Activated gamma-delta T cell treated with anti-CD3 and anti-CD28 coated beads, Interleukin-2, amount 50 U/mL, for 16 hours (primary cell): ENCODE results near the gene NDUFA11.

ENCODE experiments used
- DNase-seq: peaks from one replicate; pipeline ENCODE4 v3.0.0-alpha.2; 2020; ENCODE audit warnings: low read depth

Gene NDUFA11

DNA sequence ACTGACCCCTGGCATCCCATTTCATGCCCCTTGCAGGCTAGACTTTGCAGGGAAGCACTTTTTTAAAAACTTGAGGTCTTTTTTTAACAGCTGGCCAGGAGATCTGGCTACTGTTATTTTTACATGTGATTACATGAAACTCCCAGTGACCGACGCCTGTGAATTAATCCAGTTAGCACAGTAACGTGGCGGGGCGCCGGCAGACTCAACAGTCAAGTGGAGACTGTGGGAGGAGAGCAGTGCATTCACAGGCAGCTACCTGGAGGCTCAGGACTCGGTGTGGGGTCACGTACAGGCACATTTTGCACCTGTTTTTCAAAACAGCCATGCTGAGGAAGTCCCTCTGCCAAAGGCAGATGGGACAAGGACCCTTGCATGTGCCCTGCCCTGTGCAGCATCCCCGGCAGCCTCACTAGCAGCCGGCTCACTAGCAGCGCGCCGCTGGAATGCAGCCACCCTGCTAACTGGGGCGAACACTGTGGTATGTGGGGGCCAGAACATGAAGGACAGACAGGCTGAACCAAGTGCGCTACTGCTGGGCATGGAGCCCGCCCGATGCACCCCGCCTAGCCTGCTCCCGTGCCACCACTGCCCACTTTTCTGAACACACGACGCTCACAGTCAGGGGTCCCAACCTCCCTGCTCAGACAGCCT lies 29.1 kb upstream of the NDUFA11 start:
- DNase-seq, result no peak

DNA sequence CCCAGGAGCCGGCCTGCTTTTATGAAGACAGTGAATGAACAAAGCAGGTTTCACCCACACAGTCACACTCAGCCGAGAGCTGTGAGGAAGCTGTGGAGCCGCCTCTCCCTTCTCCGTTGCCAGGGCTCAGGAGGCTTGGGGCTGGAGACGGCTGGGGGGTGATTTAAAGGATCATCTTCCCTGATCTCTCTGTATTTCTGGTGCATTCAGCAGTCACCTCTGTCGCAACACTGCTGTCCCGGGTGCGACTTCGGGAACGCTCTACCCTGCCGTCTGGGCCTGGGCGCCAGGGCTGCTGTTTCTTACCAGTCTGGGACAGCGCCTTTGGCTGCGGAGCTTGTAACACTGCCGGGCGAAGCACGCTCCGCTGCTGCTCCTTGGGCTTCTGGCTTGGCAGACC lies 28.6 kb upstream of the NDUFA11 start:
- DNase-seq, result no peak

DNA sequence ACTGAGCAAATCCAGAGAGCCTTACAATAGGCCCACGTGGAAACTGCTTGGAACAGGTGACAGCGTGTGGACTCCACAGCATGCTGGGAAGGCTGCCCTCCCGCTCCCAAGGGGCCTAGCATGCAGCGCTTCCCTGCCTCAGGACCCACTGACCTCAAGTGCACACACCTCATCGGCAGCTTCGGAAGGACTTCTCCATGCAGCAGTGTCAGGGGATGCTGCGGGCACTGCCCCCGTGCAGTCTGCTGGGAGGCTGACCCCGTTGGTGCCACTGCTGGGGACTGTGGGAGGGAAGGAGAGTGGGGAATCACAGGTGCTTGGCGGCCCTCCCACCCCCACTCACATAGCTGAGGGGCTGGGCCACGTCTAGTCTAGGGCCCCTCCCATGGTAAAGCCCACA lies 27.7 kb upstream of the NDUFA11 start:
- DNase-seq, result no peak

DNA sequence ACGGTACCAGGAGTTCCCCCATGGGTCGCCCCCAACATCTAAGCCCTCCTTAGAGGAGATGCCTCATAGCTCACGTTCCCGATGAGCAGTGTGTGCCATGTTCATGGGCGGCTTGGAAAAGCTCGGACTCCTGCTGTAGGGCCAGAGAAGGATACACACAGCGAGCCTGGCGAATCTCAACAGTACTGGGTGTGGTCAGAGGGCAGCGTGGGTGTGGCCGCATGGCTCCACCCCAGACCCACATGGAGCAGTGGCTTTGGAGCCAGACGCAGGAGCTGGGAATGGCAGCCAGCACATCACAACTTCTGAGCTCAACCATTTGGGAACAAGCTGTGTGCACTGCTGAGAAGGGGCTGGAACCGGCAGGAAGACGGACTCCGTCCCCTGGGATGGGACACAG lies 26.0 kb upstream of the NDUFA11 start:
- no peak for DNase-seq

DNA sequence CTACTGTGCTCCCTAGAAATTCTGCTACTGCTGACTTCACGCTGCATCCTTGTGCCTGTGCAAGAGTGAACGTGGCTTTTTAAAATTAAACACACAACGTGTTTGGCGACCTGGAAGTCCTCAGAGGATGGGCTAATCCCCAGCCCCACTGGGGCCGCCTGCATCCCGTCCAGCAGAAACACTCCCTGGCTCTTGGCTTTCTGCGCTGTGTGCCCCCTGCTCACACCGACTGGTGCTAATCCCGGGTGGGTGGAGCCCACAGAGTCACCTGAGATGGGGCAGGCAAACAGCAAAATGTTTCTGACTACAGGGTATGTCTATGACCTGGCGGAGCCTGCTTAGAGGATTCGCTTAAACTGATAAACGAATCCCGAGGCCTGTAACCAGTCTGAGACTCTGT lies 25.6 kb upstream of the NDUFA11 start:
- DNase-seq, result no peak

DNA sequence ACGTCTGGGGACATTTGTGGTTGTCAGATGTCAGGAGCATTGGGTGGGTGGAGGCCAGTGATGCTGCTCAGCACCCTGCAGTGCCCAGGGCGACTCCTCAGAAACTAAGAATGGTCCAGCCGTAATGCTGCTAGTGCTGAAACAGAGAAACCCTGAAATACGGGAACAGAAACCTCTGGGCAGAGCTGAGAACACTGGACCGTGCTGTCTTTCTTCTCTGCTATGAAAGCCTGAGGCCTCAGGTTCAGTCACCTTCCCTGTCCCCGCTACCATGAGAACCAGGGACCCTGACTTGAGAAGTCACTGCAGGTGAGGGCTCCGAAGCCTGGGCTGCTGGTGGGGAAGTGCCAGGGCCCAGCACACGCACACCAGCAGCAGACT lies 23.8 kb upstream of the NDUFA11 start:
- no peak for DNase-seq

DNA sequence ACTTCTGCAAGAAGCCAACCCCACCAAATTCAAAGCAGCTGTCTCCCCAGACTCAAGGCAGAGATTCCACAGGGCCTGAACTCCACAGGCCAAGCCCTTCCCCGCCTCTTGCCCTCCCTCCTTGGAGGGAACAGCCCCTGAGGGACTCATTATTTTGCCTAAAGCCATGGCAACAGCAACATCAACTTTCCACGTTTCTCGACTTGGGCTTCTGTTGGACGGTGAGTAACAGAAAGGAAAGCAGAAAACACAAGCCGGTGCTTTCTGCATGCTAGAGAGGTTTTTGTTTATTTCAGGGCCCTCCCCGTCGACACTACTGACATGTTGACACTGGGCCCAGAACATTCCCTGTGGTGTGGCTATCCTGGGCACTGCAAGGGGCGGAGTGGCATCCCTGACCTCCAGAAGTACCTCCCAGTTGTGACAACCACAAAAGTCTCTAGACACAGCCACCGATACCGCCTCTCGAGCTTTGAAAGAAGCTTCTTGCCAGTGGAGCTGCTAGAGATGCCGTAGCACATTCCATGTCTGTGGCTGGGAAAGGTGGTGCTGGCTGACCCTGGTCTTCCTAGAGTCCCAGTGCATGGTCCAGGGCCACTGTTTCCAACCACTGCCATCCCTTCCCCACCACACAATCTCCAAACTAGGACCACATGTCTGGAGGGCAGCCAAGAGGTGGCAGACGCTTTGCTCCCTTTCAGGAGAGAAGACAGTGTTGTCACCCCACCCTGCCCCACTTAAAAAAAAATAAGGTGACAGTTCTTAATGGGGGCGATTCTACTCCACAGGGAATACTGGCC lies 23.3 kb upstream of the NDUFA11 start:
- DNase-seq, result no peak

DNA sequence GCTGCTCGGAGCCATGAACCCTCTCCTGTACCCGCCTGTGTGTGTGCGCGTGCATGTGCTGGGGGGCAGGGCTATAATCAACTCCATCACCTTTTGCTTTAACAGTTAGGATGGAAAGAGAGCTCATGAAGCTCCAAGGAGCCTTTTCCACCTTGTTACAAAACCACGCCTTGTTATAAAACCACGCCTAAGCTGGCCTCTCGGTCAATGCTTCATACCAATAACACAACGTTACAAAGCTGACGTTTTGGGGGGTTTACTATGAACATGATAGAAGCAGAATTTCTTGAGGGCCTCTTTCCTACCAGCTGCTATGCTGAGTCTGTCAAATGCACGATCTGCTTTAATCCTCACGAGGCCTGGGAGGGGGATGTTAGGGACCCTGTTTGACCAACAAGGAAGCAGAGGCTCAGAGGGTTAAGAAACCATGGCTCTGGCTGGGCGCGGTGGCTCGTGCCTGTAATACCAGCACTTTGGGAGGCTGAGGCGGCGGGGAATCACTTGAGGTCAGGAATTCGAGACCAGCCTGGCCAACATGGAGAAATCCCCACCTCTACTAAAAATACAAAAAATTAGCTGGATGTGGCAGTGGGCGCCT lies 22.3 kb upstream of the NDUFA11 start:
- DNase-seq, result no peak

DNA sequence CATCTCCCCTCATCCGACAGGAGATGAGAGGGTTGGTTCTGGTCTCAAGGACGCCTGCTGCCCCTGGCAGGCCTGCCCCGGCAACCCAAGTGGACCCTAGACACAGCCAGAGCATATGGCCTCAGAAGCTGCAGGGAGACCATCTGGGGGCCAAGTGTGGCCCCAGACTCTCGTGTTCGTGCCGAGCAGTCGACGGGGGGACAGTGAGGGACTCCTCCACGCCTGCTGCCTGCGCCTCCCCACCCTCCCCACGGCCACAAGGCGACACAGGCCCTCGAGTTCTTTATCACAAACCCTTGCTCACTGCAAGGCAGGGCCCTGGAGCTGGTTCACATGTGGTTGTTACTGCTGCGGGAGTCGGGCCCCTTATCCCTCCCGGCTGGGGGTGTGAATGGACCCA lies 19.8 kb upstream of the NDUFA11 start:
- DNase-seq, result no peak

DNA sequence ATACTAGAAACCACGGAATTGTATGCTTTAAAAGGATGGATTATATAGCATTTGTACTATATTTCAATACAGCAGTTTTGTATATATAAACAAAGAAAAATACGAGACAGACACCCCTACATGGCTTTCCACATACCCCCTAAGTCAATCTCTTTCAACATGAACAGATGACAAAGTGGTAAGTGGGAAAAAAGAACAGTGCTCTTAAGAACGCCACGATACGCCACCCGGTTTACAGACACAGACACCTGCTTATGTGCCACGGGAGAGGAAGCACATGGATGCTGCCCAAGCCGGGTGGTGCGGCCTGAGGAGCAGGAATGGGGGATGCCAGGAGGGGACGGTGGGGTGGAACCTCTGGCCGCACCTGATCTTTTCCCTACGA lies 18.6 kb upstream of the NDUFA11 start:
- no peak for DNase-seq

DNA sequence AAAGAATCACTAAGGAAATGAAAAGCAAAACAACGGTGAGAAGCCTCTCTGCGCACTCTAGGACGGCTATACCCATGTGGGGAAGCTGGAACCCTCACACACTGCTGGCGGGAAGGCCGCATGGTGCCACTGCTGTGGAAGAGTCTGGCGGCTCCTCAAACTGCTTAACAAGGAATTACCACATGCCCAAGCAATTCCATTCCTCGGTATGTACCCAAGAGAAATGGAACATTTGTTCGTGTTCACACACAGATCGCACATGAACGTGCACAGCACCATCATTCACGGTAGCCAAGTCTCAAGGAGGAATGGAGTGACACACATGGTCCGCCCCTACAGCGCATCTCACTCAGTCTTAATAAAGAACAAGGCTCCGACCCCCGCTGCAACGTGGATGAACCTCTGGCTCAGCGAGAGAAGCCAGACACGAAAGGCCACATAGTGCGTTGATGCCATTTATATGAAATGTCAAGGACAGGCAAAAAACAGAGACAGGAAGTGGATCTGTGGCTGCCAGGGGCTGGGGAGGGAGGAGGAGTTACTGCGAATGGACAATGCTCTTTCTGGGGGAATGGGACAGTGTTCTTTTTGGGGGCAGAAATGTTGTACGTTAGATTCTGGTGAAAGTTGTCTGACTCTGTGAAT lies 18.0 kb upstream of the NDUFA11 start:
- DNase-seq, result no peak

DNA sequence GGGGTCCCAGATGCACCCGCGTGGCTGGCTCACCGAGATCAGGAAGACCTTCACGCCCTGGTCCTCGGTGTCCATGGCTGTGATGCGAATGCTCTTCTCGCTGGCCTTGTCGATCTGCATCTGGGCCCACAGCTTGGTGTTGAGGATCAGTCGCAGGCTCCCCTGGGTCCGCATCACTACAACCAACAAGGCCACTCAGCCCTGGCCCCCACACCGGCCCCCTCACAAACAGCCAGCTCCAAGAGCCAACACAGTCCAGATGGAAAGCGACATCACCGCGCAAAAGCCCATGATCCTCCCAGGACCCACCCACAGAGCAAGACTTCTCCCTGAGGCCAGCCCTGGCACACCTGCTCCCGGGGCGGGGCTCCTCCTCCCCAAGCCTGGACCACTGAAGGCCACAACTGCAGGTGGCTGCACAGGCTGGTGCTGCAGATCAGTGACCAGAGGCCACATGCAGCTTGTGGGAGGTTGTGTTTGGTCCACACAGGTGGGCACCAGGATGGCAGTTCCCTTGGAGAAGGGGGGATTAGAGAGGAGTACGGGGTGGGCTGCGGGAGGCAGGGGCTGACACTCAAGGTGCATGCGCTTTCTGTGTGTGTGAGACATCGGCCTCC lies 15.0 kb upstream of the NDUFA11 start:
- DNase-seq, result no peak

DNA sequence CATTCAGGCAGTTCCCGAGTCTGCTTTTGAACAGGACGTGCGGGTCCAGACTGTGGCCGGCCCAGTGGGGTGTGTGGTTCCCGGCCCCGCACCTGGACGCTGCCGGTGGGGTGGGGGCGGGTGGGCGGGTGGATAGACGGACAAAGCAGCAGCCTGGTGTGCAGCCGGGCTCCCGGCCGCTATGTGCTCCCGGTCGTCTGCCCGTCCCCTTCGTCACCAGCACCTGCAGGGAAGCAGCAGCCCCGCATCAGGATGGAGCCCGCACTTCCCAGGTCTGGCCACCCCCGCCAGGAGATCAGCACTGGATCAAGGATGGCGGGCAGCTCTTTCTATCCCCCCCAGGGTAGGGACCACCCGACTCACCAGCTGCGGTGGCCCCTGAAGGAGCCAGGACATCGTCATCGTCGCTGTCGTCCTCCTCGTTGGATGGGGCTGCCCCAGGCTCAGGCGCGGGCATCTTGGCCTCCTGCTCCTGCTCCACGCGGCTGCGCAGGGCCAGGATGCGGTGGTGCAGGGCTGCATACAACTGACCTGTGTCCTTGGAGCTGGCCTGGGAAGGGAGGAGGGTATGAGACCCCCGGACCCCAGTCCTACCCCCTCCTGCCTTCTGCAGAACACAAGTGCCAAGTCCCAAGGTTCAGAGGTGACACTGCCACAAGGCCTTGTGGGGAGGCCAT lies 14.0 kb upstream of the NDUFA11 start:
- no peak for DNase-seq

DNA sequence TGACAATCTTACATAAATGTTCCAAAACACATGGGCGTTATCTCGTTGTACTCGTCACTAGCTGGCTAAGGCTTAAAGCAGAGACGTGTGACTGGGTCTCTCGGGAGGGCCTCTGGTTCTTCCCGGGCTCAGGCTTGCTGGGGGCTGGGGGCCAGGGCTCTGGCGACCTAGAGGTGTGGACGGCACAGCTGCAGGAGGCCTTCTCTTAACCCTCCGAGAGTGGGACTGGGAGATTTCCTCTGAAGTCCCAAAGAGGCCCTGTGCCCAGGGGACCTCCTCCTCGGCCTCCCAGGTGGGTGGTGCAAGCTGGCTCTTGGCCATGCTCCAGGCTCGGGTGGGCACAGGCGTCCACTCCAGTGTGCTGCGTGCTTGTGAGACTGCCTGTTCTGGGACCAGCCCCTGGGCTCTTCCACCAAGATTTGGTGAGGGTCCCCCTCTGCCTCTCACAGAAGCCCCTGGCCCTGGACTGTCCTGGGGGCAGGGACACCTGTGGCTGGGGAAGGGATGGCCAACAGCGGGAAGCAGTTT lies 12.7 kb upstream of the NDUFA11 start:
- no peak for DNase-seq

DNA sequence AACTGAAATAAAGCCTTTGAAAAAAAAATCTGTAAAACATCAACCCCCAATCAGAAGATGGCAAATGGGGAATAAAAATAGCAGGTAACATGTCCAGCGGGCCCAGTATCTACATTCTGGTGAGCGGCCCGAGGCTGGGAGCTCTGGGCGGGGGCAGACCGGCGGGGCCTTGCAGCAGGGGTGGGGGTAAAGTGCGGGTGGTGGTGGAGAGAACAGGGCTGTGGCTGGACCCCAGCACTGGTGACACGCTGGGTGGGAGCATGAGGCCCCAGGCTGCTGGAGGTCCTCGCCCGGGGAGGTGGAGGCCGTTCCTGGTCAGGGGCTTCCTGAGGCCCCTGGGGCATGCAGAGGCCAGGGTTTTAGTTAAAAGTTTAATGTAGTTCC lies 12.2 kb upstream of the NDUFA11 start:
- DNase-seq, result no peak

DNA sequence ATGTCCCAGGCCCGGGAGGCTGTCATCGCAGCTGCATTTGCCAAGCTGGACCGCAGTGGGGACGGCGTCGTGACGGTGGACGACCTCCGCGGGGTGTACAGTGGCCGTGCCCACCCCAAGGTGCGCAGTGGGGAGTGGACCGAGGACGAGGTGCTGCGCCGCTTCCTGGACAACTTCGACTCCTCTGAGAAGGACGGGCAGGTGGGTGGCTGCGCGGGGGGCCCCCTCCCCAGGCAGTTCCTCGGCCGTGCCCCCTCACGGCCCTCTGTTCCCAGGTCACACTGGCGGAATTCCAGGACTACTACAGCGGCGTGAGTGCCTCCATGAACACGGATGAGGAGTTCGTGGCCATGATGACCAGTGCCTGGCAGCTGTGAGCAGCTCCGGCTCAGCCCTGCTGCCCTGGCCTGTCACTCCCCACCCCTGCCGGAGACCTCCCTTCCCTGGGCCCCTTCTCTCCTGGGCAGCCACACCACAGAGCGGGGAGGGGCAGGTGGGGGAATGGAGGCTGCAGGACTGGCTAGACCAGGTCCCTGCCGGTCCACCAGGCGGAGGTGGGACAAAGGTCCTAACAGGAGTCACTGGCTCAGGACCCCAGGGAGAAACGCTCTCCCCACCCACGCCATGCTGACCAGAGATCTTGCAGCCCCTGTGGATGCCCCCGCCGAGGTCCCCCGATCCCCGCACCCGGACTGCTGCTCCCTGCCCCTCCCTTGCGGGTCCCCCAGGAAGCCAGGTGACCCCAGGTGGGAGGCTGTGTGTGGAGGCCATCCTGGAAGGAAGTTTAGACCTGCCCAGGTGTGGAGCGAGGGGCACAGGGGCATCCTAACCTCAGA lies 11.6 kb upstream of the NDUFA11 start:
- no peak for DNase-seq

DNA sequence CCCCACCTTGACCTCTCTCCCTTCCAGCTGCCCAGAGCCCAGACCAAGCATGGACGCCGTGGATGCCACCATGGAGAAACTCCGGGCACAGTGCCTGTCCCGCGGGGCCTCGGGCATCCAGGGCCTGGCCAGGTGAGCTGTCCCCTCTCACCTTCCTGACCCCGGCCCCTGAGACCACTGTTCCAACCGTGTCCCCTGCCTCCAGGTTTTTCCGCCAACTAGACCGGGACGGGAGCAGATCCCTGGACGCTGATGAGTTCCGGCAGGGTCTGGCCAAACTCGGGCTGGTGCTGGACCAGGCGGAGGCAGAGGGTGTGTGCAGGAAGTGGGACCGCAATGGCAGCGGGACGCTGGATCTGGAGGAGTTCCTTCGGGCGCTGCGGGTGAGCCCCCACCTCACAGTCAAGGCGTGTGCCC lies 10.8 kb upstream of the NDUFA11 start:
- DNase-seq, result no peak

DNA sequence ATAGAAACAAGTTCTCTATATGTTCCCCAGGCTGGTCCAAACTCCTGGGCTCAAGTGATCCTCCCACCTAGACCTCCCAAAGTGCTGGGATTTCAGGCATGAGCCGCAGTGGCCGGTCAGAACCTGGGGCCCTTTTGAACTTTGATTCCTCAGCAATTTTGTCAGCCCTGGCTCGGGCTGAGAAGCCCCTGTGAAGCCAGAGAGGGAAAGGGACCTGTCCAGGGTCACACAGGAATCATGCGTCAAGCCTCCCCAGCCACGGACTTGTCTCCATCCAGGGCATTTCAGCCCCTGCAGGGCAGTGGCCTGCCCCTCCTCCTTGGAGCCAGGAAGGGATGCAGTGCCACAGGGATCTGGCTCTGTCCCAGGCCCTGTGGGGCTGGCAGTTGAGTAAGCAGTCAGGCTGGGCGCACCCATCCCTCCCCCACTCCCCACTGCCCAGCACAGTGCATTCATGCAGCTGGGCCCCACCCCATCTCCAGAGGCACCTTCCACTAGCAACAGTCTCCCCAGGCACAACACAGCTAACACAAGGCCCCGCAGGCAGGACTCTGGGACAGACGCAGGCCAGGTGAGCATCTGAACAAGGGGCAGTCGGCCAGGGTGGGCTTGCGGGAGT lies 10.3 kb upstream of the NDUFA11 start, which contains the start of gene CAPS:
TSS of gene CAPS (plus strand) at position 516 of the 619 bp plus-strand sequence. CDS start 153 bp downstream, outside the sequence.
- no peak for DNase-seq

DNA sequence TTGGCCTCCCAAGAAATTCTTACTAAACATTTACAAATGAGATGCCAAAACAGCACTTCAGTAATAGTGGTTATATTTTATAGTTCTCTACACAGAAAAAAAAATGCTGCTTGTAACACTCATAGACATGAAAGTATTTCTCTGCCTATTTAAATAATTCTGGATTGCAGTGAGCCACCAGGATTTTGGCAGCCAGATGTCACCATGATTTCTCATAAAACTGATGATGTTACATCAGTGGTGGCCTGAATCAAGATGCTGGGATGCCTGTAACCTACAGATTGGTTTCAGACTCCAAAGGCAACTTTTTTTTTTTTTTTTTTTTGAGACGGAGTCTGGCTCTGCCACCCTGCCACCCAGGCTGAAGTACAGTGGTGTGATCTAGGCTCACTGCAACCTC lies 7.8 kb upstream of the NDUFA11 start:
- DNase-seq, result no peak

DNA sequence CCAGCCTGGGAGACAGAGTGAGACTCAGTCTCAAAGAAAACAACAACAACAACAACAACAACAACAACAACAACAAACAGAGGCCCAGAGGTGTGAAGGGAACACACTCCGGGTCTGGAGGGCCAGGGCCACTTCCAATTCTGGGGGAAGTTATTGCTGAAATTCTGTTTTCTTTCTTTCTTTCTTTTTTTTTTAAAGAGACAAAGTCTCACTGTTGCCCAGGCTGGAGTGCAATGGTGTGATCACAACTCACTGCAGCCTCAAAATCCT lies 7.0 kb upstream of the NDUFA11 start:
- no peak for DNase-seq
